Ureter (tissue), 1 donor: ENCODE measurements around the gene PLVAP. TPM values are rescaled to one million over a fixed set of nuclear protein-coding genes. Genes with fewer than 3 reads are reported as not detected.

ENCODE experiments used
- DNase-seq: peaks from one replicate; pipeline ENCODE4 v3.0.0-alpha.2; 2020; ENCODE audit warnings: low spot score
- total RNA-seq: library from RNA; stranded (reverse); gene quantifications from one replicate; pipeline ENCODE4 v1.2.4, GENCODE V29; 2023
- donor health status: DM: yes; HTN: yes; CAD: no.

Gene PLVAP
- total RNA-seq, 1 donor from 2014 or later: 159 TPM

DNA sequence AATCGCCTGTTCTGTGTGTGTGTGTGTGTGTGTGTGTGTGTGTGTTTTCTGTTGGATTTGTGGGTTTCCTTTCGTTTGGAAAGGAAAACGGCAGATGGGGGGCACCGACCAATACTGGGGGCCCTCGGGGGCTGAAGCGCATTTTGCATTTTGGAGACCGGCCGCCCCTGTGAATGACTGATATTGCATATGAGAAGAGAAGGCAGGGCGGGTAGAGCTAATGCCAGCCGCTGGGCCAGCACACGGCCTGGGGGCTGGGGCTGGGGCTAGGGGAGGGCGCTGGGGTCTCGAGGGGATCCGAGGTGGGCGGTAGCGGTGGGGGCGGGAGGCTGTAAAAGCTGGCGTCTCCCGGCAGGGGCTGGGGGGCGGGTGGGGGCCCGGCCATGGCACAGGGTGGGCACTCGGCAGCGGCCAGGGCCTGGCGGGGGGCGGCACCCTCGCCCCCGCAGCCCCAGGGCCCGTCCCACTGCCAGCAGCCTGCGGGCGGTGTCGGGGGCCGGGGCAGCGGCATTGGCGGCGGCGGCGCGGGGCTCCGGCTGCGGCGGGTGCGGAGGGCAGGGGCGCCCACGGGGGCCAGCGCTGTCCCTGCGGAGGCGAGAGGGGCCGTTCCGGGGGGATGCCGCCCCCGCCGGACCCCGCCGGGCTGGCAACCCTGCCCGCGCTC, 53.7 kb downstream of the PLVAP start:
- no peak for DNase-seq

DNA sequence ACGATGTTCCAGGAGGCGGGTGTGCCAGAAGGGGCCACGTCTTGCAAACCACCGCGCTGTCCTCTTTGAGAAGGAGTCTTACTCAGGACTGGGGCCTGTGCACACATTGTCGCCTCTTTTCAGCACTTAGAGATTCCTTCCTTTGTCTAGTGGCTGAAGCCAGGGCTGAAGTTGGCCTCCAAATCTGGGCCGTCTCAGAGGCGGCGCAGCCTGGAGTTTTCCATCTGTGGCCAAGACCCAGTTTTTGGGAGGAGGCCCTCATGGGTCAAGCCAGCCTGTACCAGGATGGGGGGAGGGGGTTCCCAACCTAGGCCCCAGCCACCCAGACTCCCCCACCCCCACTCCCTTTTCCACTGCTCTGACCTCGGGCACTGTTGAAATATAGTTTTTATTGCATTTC, 54.3 kb downstream of the PLVAP start:
- DNase-seq: no peak

DNA sequence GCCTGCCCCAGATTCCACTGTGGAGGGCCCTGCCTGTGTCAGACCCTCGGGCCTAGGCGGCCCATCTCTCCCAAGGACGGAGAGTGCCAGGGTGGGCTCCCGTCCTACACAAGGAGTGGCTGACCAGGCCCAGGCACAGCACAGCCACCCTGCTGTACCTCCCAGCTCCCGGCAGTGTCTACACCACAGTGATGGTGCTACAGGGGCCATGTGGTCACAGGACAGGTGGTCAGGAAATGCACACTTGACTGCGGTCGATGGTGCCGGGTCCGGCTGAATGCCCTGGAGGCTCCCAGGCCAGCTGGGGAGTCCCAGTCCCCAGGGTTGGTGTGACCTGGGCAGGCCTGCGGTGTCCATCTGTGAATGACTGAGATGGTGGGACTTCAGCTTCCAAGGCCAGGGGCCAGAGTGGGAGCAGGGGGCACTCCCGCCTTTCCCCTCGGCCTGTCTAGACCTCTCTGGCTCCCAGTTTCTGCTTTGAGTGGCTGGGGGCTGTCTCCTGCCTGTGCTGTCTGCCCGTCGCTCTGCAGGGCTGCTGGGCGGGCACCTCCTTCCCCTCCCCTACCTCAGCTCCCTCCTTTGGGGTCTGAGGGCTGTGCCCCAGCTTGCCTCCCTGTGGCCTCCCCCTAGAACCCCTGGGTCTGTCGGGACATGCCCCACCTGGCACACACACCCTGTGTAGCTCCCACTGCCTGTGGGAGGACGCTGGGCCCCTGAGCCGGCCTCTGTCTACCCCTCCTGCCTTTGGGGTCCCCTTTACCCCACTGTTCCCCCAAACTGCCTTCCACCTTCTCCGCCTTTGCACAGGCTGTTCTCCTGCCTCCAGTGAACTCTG, 55.3 kb downstream of the PLVAP start:
- DNase-seq: no peak

DNA sequence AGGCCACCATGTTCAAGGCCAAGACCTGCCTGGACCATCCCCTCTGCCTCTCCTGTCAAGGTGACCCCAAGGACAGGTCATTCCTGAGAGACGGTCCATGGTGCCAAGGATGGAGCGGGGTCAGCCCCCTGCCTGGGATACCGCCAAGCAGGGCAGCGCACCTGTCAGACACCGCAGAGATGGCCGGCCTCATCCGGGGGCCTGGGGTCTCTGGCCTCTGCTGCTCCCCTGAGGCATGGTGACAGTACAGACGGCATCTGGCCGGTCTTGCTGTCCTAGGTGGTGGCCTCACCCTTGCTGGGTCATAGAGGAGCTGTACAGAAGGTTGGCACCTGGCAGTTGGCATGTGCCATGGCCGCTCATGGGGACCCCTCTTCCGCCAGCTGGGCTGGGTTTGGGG, 56.7 kb downstream of the PLVAP start:
- DNase-seq: no peak

DNA sequence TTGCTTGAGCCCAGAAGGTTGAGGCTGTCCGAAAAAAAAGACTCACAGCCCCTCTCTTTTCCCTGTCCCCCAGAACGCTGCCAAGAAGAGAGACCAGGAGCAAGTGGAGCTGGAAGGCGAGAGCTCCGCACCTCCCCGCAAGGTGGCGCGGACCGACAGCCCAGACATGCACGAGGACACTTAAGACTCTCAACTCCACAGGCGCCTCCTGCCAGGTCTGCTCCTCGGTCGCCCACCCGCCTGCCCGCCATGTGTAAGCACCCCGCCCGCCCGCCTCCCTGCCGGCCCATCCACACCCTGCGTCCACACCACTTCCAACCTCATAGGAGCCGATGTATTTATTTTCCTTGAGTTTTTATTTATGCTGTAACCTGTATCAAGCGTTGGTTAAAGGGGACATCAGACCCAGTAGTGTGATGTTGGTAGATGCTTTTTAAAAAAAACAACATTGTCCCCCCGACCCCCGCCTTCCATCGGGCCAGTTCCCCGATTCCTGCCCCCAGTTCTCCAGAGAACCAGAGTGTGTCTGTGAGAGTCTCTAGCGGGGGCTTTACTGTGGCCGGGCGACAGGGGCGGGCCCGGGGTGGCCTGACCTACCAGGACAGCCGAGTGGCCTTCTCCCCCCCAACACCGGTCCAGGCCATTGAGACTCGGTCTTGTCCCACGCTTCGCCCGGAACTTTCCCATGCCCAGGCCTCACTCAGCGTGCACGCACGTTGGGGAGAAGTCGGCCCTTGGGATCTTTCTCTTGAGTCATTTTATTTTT, 57.5 kb downstream of the PLVAP start:
- DNase-seq: no peak

DNA sequence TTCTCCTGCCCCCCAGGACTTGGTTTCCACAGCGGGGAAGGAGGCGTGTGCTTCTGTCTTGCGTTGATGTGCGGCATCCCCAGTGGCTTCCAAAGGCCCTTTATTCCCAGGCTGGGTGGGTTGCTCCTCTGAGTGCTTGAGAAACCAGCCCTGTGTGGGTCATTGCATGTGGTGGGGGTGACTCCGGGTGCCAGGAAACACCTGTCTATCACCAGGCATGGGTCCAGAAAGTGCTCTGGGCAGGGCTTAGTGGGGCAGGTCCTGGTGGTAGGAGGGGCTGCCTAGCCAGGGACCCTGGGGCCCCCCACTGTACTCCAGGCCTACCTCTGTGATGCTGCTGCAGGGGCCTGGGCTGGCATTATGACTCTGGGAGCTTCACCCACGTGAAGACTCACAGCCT, 58.2 kb downstream of the PLVAP start:
- no peak for DNase-seq

DNA sequence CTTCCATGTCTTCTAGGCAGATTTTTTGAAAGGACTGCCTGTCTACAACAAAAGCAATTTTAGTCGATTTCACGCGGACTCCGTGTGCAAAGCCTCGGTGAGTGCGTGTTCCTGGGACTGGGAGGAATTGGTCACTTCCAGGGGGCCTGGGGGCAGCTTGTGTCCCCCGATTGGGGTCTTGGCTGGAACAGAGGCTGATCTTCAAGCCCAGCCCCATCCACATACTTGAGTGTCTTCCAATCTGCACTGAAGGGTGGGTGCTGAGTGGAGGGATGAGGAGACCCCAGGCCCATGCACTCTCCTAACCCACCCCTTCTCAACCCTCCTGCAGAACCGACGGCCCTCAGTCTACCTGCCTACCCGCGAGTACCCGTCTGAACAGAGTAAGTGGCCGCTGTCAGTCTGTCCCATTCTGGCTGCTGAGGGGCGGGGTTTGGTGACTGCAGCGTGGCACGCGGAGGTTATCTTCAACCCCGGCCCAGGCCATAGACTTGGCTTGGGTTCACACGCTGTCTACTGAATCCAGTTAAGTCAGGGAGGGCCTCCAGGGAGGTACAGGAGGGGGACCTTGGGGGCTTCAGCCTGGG, 63.0 kb downstream of the PLVAP start:
- no peak for DNase-seq

DNA sequence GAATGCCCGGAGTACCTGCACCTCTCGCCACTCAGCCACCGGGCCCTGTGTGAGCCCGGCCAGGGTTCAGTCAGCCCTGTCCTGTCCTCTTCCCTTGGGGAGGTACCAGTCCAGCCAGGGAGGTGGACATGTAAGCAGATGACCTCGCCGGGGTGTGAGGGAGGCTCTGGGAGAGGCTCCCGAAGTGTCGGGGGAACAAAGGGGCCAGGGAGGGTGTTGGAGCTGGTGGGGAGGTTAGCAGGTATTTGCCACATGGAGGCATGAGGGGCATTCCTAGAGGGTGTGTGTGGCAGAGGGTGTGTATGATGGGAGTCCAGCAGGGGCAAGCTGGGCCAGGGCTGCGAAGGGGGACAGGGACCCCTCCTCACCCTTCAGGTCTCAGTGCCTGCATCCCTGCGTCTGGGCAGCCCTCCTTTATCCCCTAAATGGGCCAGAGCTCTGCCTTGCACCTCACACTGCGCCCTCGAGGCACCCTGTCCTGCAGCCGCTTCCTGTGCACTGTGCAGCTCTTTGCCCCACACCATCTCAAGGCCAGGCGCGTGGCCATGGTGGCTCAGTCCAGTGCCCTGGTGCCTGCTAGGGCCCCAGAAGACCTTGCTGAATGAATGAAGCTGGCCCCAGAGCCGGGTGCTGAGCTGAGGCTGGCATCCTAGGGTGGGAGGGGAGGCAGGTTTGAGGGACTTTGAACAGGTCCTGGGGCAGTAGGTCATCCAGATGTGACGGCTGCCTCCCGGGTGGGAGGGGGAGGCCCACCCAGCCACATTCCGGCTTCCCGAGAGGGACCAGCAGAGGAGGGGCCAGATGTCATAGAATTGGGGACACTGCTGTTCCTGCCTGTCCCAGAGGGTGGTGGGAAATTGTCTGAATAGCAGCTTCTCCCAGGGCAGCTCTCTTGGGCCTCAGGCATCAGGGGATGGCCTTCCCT, 64.7 kb downstream of the PLVAP start:
- no peak for DNase-seq

DNA sequence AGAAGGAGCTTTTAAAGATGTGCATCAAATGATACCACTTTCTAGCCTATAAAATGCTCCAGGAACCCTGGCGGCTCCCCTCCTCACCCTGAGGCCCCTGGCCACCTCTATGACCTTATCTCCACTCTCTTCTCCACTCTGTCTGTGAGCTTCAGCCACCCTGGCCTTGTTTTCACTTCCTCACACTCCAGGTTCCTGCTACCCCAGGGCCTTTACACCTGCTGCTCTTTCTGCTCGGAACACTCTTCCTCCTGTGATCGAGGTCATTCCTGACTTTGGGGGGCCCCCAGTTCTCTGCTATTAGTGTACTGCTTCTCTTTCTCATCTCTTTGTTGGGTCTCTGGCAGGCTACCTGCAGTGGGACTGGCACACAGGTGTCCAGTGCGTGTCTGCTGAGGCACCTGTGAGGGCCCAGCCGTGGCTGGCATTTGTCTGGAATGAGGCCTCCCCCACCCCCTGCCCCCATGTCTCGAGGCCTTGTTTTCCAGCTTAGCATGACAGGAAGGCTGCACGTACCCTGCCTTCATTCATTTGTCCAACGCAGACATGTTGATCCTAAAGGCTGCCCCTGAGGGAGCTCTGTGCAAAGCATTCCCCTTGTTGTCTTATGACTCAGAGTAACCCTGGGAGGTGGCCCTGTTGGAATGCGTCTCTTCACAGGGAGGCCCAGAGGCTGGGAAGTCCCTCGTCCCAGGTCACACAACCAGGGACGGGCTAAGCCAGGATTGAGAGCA, 65.5 kb downstream of the PLVAP start:
- DNase-seq: no peak

DNA sequence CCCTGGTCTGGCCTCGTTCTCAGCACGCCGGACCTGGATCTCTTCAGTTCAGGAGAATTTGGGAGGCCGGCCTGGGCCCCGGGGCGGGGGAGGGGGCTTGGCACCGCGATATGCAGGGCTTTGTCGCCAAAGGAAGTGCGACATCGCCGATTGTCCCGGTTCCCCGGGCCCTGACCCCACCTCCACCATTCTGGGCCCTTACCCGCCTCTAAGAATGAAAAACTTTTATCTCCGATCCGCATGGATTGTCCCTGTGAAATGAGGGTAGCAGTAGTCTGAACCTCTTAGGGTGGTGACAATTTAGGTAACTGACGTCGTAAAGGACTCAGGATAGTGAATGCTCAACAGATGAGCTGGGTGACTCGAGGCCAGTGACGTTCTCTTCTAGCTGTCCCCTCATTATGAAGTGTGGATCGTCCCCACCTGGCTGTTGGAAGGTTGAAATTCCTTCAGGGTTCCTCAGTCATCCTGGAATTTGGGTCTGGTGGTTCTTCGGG, 67.1 kb downstream of the PLVAP start:
- DNase-seq: no peak

DNA sequence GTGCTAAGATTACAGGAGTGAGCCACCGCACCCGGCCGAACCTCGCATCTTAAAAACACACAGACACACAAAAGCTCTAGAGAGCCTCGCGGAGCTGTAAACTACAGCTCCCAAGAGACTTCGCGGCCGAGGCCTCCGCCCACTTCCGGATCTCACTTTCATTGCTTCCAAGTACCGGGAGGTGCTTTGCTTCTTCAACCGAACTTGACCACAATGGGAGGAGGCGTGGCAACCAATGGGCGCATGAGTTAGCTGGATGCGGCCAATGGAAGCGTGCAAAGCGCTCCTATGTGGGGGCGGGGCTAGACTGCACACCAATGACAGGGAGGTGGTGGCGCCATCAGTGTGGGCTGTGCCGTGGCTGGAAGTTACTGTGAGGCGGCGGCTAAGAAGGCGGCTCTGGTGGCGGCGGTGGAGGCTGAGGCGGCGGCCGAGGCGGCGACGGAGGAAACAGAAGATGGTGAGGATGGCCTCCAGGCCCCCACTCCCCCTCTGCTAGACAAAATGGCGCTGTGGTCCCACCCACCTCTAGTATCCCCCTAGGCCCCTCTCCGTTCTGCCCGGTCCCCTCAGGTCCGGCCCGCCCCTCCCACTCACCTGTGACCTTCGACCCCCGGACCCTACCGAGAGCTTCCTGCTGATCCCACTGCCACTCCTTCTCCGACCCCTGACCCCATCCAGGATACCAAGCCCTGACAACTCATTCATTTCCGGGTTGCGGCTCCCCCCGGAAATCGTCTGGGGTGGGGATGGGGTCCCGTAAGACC, 67.8 kb downstream of the PLVAP start, which contains the start of gene DDA1:
Gene DDA1 (plus strand): TSS at position 366 of the 767 bp plus-strand sequence. CDS start 92 bp downstream, at position 458.
- DNase-seq: peak; percentile 99

DNA sequence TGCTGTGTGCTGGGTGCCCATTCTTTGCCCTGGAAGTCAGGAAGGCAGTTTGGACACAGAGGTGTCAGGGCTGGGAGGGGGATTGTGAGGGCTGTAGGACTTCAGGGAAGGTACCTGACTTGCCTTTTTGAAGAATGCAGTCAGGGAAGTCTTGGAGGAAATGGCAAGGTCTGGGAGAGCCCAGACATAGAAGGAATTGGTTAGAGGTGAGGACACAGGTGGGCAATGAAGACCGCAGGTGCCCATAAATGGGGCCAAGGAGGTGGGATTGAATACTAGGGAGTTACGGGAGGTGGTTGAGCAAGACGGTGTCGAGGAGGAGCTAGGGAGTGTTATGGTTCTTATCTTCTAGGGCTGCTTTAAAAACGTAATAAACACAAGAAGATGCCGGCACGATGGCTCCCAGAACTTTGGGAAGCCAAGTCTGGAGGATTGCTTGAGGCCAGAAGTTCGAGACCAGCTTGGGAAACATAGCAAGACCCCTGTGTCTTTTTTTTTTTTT, 69.2 kb downstream of the PLVAP start:
- no peak for DNase-seq

DNA sequence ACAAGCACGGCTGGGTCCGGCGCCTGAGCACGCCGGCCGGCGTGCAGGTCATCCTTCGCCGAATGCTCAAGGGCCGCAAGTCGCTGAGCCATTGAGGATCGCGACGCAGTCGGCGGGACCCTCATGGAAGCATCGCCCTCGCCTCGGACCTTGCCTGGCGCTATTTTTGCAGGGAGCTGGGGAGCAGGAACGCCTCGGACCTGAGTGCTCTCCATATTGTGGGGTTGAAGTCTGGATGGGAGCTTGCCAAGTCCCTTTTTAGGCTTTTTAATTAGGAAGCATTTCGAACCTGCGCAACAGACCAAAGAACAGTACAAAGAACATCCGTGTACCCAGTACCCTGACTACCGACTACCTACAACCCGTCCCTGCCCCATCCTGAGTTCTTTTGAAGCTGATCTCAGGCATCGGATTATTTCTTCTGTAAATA, 70.8 kb downstream of the PLVAP start:
- DNase-seq: no peak

DNA sequence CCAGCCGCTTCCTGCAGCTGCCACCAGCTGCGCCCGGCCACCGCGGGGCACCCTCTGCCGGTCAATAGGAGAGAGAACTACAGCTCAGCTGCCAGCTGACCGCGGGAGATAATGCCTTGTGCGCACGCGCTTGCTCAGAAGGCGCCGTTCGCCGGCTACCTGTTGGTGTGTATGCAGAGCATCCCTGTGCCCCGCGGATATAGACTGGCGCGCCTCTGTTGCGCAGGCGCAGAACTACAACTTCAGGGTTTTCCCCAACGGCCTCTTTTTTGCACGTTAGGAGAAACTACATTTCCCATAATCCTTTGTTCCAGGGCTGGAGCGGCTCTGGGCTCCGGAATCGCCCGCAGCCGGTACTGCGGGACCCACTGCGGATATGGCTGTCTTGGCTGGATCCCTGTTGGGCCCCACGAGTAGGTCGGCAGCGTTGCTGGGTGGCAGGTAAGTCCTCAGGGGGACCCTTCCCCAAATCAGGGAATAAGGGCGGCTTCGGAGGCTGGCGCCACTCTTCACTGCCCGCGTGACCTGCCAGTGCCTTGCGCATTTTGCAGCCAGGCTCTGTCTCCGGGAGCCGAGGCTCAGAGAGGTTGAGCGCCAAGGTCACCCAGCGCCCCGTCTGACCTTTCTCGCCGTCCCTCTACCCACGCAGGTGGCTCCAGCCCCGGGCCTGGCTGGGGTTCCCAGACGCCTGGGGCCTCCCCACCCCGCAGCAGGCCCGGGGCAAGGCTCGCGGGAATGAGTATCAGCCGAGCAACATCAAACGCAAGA, 71.4 kb downstream of the PLVAP start, which contains the start of gene MRPL34:
Gene MRPL34 (plus strand): TSS at position 356 of the 768 bp plus-strand sequence. CDS start 21 bp downstream, at position 377.
- peak; percentile 98 for DNase-seq

DNA sequence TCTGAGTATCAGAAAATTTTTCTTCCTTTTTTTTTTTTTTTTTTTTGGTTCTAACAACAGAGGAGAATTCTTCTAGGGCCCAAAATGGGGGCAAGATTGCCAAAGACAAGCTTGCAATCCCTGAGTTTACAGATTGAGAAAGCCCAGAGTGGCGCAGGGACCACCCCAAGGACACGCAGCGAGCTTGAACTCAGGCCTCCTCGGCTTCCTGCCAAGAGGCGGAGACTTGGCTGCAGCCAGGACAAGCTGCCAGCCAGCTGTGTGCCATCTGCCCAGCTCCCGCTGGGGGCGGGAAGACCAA, 72.0 kb downstream of the PLVAP start:
- DNase-seq: no peak

DNA sequence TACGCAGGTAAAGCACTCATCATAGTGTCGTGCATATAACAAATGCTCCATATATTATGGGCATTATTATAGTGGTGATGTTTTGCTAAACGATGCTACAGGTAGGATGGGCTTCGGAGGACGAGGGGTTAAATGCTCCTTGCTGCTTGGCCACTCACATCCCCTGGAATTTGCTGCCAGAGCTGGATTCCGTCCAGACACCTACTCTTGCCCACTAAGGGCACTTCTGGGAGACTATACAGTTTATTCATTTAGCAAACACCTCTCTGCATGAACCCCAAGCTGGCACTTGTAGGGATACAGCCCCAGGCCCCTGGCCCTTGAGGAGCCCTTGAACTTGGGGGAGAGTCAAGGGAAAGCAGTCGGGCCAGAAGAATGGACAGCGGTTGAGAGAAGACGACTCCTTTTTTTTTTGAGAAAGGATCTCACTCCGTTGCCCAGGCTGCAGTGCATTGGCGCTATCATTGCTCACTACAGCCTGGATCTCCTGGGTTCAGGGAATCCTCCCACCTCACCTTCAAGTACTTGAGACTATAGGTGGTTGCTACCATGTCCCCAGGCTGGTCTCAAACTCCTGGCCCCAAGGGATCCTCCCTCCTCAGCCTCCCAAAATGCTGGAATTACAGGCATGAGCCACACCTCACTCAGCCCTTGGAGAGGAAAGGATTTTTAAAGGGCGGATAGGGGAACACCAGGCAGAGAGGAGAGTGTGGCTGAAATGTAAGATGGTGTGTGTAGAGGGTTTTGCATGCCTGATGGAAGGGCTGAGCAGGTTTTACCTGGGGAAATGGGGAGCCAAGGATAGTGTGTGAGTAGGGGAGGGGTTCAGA, 72.5 kb downstream of the PLVAP start:
- no peak for DNase-seq

DNA sequence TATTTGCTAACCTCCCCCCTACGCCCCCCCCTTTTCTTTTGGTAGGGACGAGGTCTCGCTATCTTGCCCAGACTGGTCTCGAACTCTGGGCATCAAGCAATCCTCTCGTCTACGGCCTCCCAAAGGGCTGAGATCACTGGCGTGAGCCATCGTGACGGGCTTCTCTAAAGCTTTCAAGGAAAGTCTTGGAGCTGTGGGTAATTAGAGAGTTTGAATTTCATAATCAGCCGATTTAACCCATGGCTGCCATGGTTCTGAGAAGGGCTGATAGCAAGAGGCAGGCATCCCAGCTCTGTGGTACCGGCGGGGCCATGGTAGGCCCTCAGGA, 73.2 kb downstream of the PLVAP start:
- no peak for DNase-seq
